GM21528 (cell line): Measurements from ENCODE around the gene LHX2.
A peak's percentile ranks its signal among the peaks of the same experiment; 100 is the strongest.

ENCODE experiments used
- ATAC-seq: cut with Tn5 transposase; IDR thresholded peaks from one replicate; pipeline ENCODE4 v1.9.1; 2021; ENCODE audit warnings: mild to moderate bottlenecking, moderate library complexity; ENCODE audit not compliant: unreplicated experiment, low FRiP score

LHX2 gene

DNA sequence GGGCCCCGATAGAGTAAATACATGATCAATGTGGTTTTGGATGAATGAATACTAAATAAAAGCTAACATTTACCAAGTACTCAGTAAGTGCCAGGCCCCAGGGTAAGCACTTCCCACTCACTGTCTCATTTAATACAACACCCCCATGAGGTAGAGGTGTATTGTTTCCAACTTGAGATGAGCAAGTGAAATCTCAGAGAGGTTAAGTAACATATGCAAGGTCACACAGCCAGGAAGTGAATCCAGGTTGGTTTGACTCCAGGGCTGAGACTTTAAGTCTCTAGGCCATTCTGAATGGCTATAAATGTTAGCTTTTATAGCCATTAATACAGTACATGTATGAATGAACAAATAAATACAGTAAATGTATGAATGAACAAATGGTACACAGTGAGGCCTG is 39.4 kb downstream of the LHX2 start:
- ATAC-seq, result no peak

DNA sequence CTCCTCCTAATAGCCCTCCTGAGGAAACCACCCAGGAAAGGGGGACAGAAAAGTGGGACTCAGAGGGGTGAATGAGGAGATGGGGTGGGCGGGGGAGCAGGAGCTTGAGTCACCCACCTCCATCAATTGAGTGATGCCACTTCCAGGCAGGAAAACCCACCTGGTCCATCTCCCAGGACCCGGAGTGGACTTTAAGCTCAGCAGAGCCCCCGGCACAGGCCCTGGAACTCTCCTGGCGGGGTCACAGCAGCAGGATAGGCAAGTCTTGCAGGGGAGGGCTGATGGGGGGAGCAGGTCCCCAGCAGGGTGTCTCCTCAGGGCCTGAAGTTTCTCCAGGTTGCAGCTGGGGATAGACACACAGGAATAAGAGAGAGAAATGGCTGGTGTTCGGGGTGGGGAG is 40.8 kb downstream of the LHX2 start:
- ATAC-seq, result no peak

DNA sequence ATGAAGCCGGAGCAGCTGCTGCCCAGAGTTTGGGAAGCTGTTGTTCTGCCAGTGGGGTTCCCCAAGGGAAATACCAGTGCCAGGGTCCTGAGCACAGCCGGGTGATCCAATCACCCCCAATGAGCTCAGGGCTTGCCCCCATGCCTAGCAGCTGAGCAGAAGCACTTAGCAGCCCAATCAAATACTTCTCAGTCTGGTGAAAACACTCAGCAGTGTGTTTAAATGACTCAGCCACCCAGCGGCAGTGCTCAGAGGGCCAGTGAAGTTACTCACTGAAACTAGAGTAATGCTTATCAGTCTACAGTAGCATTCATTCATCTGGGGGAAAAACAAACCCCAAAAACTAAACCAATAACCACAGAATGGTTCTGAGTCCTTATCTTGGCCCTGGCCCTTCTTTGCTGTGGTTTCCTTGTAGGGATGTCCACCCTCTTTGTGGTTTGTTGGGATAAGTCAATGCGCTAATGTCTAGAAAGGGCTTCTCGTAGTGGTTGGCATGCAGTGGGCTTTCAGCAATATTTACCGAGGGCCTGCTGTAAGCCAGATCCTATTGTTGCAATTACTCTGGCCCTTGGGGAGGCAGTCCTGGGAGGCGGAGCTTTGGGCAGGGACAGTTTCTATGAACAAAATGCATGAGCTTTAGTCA is 43.1 kb downstream of the LHX2 start:
- peak; percentile 90 for ATAC-seq

DNA sequence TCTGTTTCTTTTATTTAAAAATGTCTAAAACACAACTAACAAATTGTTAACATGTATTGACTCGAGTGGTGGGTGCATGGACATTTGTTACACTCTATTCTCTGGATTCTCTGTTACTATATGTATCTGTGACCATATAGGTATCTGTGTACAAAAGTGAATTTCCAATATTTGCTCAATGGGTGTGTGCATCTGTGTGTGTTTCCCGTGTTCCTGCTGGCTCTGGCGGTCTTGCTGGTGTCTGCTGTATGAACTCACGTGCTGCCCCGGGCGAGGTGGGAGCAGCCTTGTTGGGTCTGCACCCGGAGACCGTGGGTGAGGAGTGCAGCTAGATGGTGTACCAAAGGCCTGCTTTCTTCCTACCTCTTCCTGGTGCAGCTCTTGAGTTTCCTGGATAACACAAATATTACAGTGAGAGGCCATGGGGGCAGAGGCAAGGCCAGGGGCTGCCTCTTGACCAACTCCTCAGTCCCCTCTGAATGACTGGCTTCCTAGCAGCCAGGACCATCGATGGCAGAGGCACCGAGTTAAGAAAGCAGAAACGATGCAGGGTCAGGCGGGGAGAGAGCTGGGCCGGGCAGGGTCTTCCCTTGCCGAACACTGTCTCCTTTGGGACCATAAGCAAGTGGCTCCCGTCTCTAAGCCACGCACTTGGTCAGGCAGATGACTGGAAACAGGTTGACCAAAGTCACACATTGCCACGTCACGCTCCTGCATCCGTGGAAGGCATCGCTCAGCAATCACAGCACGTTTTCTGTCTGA is 49.5 kb downstream of the LHX2 start:
- ATAC-seq, result no peak

DNA sequence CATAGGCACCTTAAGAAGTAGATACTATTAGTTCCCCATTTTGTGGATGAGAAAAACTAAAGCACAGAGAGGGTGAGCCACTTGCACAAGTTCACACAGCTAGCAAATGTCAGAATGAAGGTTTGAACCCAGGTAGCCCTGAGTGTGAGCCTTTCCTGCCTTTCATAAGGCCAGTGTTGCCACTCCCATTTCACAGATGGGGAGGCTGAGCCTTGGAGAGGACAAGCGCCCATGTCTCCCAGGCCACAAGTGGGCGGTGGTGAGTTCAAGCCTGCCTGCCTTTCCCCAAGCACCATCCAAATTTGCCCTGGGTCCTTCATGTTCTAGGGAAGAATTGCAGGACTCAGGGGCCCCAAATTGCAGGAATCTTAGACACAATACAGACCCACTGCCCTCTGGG is 50.6 kb downstream of the LHX2 start:
- ATAC-seq, result no peak

DNA sequence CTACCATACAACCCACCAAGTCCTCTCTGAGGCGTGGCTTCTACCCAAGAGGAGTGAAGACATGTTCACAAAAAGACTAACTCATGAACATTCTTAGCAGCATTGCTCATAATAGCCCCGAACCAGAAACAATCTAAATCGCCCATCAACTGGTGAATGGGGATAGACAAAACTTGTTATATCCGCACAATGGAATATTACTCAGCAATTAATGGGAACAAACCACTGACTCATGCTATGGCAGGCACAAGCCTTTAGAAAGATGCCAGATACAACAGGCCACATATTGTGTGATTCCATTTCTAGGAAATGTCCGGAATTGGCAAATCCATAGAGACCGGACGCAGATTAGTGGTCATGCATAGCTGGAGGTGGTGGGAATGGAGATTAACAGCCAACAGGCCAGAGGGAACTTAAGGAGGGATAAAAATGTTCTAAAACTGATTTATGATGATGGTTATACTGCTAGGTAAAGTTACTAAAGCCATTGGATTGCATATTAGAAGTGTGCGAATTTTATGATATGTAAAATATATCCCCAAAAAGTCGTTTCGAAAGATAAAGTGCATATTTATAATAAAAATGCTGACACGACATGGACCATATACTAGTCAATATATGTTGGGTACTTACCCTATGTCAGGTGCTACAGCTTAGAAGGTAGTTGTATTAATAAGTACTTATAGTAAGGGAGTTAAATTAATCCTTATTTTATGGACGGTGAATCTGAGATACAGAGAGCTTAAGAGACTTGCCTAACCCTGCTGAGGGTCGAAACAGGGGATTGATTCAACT is 55.4 kb downstream of the LHX2 start:
- ATAC-seq, result no peak

DNA sequence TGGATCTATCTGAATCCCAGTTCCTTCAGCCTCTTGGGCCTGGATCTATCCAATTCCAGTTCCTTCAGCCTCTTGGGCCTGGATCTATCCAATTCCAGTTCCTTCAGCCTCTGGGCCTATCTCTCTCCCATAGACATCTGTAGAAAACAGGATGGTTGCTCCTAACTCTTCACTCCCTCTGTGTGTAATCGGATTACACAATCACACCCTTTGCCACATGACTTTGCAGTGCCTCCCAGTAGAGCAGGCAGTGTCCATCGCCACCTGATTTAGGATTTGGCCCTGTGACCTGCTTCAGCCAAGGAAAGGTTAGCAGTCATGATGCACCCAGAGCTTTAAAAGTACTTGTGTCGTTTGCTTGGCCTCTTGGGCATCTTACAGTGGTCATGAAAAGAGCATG is 56.7 kb downstream of the LHX2 start:
- no peak for ATAC-seq

DNA sequence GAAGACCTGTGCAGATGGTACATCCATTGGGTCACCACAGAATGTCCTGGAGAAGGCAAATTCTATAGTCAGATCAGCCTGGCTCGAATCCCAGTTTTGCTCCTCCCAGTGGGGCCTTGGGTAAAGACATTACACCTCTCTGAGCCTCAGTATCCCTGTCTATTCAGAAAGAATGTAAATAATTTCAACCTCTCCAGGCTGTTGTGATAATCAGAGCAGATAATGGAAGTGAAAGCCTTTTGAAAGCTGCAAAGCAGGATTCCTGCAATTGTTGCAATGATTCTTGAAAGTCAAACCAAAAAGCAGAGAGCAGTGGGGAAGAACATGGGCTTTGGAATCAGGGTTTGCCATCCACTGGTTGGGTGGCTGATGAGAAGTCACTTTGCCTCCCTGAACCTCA is 63.2 kb downstream of the LHX2 start:
- ATAC-seq, result no peak

DNA sequence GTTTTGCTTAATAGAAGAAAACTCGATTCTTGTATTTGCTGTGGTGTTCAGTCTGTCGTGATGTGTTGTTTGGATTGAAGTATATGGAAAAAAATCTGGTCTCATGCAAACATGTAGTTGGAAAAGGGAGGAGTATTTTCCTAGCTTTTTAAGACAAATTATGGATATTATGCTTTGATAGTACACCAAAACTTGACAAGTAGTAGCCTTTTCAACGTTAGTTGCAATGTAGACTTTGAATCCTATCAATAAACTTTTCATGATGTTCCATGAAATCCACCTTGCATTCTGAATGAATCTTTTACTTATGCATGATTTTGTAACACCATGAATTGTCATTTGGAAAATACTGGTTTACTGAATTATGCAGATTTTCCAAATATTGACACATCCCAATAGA is 64.2 kb downstream of the LHX2 start:
- no peak for ATAC-seq

DNA sequence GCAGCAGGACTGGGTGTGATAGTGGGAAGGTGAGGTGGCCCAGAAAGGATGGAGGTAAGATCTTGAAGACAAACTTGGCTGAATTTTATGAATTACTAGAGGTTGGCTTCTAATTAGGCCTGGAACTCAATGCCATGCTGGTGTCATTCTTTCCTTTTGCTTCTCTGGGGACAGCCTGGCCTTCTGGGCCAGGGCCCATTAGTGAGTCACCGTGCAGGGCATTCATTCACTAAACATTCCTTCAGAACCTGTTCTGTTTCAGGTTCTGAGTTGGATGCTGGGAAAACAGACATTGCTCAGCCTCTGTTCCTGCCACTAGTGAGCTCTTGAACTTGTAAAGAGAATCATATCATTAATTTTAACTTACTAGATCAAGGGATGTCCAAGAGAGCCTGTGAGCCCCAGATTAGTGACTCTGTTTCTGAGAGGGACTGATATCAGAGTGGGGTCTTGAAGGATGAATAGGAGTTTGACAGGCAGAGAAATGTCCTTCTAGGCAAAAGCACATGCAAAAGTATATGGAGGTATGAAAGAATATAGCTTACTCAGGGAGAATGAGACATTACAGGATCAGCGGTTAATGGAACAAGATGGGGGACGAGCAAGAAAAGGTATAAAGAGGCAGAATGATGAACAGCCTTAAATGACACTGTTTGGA is 66.5 kb downstream of the LHX2 start:
- no peak for ATAC-seq

DNA sequence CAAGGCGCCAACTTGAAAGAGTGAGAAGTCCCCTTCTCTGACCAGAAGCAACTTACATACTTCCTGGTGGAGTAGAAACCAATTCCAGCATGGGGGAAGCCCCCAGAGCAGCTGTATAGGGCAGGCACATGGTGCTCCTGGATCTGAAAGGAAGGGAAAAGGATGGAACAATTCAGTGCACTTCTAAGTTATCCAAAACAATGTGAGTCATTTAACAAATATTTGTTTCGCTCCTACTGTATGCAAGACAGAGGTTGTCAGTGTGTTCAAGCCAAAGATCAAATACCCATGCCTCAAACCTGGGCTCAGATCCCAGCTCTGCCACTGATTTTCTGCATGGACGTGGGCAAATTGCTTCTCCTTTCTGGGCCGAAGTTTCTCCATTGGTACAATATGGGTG is 67.1 kb downstream of the LHX2 start:
- no peak for ATAC-seq

DNA sequence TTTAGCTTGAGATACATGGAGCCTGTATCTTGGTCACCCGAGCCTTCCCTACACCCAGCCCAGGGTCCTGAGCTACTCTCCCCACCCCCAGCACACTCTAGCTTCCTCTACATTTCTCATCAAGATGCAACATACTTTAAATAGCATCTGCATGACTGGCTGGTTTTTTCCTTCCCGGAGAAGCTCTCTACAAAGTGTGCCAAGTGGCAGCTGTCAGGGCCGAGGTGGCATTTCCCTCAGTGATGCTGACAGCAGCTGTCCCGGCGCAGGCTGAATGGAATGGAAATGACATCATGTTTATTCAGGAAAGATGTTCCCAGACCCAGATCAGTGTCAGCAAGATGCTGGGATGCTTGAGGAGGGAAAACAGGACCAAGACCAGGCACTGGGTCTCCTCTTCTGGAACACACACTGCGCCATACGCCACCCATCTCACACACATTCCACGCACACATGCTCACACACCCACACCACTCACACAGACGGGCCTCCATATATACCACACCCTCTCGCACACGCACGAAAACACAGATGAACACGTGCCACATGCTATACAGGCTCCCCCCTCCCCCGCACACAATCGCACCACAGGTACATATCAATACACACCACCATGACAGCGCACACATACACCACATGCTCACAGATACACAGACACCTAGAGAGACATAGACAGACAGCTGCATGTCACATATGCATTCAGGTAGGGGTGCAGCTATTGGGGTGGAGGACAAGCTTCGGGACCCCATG is 67.8 kb downstream of the LHX2 start:
- no peak for ATAC-seq

DNA sequence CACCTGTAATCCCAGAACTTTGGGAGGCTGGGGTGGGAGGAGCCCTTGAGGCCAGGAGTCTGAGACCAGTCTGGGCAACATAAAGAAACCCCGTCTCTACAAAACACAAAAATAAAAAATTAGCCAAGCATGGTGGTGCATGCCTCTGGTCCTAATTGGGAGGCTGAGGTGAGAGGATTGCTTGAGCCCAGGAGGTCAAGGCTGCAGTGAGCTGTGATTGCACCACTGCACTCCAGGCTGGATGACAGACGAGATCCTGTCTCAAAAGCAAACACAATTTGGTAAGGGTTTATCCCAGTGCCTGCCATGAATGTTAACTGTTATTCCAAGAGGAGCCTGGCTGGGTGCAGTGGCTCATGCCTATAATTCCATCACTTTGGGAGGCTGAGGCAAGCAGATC is 71.1 kb downstream of the LHX2 start:
- ATAC-seq, result no peak
